Measurements from ENCODE around the gene CTBS. TPM values are rescaled to one million over a fixed set of nuclear protein-coding genes. Genes with fewer than 3 reads are reported as not detected.

Gene CTBS, protein sequence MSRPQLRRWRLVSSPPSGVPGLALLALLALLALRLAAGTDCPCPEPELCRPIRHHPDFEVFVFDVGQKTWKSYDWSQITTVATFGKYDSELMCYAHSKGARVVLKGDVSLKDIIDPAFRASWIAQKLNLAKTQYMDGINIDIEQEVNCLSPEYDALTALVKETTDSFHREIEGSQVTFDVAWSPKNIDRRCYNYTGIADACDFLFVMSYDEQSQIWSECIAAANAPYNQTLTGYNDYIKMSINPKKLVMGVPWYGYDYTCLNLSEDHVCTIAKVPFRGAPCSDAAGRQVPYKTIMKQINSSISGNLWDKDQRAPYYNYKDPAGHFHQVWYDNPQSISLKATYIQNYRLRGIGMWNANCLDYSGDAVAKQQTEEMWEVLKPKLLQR
- 6.7 and 8.5 TPM in 2 replicates for total RNA-seq

- DNase-seq (ENCODE audit: low read depth) = peak; percentile 31
- no peak for TF ChIP-seq CTCF (conservative IDR thresholded peaks at IDR 0.05; ENCODE audit: low read depth, low read length)
- H3K4me3 ChIP-seq (ENCODE audit: low read depth, low read length) = peak within 1 kb of the TSS; percentile 64
Measured at GRCh38 chr1:84573967-84574842, at the start of gene CTBS. Gene CTBS, minus strand, starts transcription at chr1:84574440. Its CDS starts 25 bp downstream, at chr1:84574415.

DNA sequence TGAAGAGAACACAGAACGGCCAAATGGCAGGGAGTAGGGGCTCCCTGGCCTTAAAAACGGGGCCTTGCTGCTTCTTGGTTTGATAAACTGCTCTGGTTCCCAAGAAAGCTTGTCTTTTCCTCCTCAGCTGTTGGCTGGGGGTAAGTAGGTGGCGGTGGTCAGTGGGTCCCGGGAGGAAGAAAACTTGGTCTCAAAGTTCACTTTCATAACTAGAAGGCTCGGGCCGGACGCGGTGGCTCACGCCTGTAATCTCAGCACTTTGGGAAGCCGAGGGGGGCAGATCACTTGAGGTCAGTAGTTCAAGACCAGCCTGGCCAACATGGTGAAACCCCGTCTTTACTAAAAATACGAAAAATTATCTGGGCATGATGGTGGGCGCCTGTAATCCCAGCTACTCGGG, 47.3 kb upstream of the CTBS start:
- DNase-seq (ENCODE audit: low read depth) = no peak
- H3K4me3 ChIP-seq (ENCODE audit: low read depth, low read length) = no peak overlapping the region
- TF ChIP-seq CTCF (conservative IDR thresholded peaks at IDR 0.05; ENCODE audit: low read depth, low read length) = no peak

DNA sequence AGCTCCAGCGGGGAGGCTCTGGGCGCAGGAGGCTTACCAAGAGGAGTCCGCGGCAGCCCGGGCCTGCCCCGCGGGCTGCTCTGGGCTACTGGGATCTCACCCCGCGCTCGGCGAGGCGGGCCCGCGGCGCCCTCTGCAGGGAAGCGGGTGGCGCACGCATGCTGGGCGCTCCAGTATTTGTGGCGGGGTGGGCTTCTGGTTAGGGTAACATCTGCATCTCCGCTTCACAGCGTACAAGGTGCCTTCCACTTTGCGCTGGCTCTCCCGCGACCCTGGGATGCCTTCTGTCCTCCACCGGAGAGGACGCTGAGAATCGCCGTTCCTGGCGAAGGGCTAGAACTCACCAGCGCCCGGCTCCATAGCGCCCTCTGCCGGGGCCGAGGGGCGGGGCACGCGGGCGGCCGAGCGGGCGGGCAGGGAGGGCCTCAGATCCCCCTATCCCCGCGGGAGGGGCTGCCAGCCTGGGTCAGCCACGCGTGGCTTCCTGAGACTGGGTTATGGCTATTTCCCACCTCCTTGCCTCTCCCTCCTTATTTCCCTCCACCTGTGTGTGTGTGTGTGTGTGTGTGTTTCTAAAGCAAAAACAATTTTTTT, 46.6 kb upstream of the CTBS start:
- no peak for DNase-seq (ENCODE audit: low read depth)
- TF ChIP-seq CTCF (conservative IDR thresholded peaks at IDR 0.05; ENCODE audit: low read depth, low read length) = peak; percentile 68
- peak overlapping the region; percentile 62 for H3K4me3 ChIP-seq (ENCODE audit: low read depth, low read length)

GRCh38 chr1:84619383-84620102, 45.3 kb upstream of the CTBS start:
- DNase-seq (ENCODE audit: low read depth) = peak; percentile 66
- H3K4me3 ChIP-seq (ENCODE audit: low read depth, low read length) = peak overlapping the region; percentile 24
- no peak for TF ChIP-seq CTCF (conservative IDR thresholded peaks at IDR 0.05; ENCODE audit: low read depth, low read length)

GRCh38 chr1:84617349-84617748, 43.1 kb upstream of the CTBS start:
- DNase-seq (ENCODE audit: low read depth) = no peak
- H3K4me3 ChIP-seq (ENCODE audit: low read depth, low read length) = no peak overlapping the region
- TF ChIP-seq CTCF (conservative IDR thresholded peaks at IDR 0.05; ENCODE audit: low read depth, low read length) = no peak

- no peak overlapping the region for H3K4me3 ChIP-seq (ENCODE audit: low read depth, low read length)
- no peak for TF ChIP-seq CTCF (conservative IDR thresholded peaks at IDR 0.05; ENCODE audit: low read depth, low read length)
- DNase-seq (ENCODE audit: low read depth) = no peak
Measured at GRCh38 chr1:84615790-84616189, 41.5 kb upstream of the CTBS start.
